NCI-H1694 treated with DMSO at 0.1 percent for 48 hours (cell line): ENCODE results near the gene SP6.

Experiments used
- DNase-seq: peaks from one replicate; lab custom pipeline; 2025; lab: John Stamatoyannopoulos, UW

The SP6 gene

DNA sequence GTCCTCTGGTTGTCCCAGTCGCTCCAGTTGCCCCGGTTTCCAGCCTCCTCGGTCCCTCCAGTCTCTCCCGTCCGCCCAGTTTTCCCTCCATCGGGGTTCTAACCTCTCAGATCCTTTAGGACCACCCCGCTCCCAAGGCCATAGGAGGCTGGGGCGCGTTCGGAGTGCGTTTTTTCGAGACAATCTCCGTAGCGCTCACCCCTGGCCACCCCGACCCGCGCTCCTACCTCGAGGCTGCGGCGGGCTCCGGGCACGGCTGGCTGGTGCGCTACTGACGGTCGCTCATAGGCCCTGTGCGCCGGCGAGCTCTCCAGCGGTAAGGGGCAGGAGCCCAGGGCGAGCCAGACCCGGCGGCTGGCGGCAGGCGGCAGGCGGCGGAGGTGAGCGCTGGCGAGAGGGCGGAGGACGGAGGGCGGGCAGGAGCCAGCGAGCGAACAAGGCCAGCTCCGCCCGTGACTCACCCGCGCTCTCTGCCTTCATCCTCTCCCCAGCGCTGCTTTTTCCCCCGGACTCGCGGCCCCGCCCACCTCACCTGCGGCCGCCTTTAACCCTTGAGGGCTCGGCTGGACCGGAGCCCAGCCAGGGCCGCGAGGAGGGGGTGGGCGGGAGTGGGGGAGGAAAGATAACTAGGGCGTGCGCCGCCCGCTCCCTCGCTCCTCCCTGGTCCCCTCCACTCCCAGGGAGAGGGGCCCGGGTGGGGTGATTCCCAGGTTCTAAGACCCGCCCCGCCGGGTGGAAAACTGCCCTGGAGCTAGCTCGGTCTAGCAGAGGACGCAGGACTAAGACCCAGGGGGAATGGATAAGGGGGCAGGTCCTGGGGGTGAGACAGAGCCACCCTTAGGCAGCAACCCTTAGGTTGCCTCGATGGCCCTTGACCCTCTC, at the start of gene SP6:
Gene SP6, minus strand, starts transcription at position 472 of the 882 bp plus-strand sequence. CDS start 2,734 bp downstream, outside the sequence.
- no peak for DNase-seq

DNA sequence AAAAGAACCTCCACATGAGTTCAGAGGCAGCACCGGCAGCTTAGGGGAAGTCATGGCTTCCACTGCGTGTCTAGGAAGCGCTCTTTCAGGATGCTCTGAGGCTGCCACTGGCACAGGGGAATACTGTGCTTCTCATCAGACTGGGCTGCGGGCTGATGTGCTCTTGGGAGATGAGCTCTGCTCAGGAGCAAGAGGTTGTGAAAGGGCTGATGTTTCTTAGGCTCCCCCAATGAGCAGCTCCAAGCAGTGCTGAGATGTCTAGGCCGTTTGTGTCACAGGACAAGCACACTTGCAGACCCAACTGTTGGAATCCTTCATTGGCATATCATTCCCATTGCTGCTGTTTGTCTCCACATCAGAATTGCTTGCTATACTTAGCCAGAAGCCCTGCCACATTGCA, 48.7 kb upstream of the SP6 start:
- no peak for DNase-seq

DNA sequence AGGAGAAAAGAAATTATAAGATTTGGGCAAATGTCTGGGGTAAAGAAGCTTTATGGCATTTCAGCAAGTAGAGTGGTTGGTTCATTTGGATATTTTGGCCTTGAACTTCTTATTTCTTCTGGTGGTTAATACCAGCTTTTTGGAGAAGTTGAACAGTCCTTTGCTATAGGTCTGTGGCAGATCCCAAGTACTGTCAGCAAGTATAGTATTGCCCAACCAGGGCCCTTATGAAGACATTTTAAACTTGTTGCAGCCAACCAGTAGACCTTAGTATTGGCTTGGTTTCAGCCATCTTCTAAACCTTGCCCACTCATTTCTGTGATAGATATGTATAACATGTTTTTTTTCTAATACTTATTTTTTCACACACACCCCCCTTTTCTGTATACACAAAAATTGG, 47.3 kb upstream of the SP6 start:
- DNase-seq = no peak

DNA sequence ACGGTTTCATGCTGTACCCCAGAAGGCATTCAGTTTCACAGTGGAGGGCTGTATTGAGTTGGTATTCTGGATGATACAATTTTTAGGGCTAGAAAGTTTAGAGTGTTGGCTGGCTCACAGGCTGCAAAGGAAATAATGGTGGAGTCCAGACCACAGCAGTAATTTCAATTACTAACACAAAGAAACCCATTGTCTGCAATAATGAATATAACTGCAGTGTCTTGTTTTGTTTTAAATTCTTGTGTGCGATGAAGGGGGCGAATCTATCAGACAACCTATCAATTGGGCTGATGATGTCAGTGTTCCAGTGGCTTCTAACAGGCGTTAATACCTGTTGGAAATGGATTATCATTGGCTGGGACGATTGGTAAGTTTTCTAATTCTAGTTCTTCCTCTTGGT, 46.6 kb upstream of the SP6 start:
- no peak for DNase-seq

DNA sequence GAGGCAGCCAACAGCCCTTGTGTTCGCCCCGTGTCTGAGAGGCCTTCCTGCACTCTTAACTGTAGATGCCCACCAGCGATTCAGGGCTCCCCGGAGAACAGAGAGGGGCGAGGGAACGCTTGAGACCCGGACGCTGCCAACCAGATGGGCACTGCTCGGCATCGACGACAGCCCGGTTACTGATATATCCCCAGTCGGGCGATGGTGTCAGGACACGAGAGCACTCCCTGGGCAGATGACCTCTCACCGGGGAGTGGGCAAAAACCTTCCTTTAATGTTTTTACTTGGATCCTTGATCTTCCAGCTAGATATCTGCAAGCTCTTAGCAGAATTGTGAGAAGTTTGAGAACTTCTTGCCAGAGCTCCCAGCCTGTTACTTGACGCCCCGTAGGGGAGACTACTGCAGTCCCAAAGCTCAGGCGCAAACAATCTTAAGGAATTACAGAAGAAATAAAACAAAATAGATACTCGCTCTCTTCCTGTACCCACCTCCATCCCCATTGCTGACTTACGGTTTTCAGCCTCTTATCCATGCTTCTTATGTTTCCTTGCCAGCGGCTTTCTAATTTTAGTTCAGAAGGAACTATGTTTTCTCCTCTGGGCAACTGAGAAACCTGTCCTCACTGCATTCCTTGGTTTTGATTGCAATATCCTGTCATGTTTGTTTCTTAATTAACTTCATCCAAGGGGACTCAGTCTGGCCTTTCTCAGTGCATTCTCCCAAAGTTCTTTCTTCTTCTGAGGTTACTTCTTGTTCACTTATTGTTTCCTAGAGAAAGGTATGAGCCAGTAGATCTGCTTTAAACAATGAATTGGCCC, 45.9 kb upstream of the SP6 start:
- peak; percentile 56 for DNase-seq

DNA sequence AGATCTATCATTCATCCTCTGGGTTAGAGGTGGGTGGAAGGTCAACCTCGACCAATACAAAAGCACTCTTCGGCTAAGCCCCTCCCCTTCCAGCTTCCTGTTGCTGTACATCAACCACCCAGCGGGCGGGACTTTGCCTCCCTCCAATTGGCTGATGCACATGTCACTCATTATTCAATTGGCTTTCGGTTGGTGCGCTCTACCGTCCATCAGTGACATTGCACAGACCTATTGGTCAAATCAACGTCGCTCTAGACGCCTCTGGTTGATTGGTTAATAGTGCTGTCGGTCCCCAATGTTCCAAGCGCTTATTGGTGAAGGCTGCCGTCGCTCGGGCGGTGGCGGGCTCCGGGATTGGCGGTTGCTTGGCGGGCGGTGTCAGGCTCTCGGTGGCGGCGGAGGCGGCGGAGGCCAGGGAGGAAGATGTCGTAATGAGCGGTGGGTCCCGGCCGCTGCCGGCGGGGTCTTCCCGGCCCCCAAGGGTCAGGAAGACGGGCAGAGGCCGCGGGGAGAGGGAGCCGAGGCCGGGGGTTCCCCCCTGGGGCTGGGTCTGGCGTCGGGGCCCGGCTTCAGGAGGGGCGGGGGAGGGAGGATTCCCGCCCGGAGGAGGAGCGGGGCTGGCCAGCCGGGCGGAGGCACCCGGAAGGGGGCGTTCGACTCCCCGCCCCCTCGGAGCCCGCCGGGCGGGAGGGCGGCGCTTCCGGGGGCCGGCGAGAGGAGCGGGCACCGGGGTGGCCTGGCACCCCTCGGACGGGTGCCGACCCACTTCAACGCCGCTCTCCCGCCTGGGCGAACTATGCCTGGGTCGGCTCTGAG, 45.1 kb upstream of the SP6 start, which contains the start of gene SP2:
Gene SP2, plus strand, starts transcription at position 381 of the 816 bp plus-strand sequence. Its CDS starts 51 bp downstream, at position 432.
- peak; percentile 100 for DNase-seq

DNA sequence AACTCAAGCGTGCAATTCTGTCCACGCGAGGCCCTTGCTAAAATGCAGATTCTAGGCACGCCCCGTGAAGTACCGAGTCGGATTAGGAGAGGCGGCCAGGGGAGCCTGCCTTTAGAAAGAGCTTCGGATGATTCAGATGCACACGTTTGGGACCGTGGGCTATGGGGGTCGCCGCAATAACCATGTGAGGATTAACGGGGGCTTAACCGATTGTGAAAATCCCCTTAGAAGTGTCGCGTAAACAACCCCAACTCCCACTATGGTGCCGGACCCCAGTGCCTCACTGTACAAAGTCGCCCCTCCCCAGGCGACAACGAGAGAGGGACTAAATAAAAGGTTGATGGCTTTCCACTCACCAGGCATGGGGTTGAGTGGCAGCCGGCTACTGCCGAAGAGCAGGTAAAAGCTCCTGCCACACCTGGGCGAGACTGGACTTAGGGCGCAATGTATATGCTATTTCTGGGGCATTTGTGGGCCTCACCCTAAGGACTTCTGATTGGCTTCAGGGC, 44.4 kb upstream of the SP6 start:
- no peak for DNase-seq

DNA sequence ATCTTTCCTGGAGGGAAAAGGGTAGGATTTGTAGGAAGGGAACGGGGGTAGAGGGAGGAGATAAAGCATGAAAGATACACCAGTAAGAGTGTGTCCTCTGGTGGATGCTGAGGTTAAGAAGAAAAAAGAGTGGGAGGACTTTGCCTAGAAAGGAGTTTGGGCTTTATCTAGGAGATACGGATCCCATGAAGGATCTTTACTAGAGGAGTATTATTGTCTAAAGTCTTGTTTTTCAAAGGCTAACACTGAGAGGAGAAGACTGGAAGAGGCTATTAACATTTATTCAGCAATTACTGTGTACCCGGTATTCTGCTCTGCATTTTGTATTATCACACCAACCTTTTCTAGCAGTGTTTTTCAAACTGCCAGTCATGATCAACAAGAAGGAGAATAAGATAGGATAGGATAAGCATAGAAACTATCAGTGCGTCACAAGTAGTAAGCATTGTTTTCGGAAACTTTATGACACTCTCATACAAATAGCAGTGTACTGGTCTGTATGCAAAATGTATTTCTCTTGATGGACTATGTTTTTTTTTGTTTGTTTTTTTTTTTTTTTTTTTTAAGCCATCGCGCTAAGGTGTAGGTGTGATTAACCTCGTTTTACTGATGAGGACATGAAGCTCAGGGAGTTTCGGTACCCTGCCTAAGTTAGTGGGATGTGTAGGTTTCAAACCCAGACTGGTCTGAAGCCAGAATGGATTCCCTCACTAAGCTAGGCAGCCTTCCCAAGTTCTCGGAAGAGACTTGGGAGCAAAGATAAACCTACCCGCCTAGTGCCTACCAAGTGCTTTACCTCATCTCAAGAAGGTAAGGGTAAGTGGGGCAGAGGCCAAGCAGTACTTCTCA, 43.8 kb upstream of the SP6 start:
- DNase-seq = no peak

DNA sequence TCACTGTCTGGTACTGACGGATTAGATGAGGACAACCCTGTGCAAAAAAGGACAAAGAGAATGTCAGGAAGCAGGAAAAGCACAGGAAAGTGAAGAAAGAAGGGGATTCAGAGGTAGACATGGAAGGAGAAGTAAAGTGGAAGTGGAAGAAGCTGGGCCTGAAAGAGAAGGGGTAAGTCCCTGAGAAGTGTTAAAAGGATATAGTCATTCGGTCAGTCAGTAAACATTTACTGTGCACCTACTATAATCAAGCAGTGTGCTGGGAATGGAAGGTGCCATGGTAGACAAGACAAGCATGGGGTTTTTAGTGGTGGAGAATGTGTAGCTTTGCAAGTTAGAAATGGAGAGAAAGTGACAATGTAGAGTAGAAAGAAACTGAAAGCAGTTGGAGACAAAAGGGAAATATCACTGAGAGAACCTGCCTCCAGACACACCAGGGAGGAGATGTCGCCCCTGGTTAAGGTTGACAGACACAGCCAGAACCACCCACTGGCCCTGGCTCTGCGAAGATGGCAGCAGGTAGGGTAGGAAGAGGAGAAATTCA, 40.7 kb upstream of the SP6 start:
- no peak for DNase-seq

DNA sequence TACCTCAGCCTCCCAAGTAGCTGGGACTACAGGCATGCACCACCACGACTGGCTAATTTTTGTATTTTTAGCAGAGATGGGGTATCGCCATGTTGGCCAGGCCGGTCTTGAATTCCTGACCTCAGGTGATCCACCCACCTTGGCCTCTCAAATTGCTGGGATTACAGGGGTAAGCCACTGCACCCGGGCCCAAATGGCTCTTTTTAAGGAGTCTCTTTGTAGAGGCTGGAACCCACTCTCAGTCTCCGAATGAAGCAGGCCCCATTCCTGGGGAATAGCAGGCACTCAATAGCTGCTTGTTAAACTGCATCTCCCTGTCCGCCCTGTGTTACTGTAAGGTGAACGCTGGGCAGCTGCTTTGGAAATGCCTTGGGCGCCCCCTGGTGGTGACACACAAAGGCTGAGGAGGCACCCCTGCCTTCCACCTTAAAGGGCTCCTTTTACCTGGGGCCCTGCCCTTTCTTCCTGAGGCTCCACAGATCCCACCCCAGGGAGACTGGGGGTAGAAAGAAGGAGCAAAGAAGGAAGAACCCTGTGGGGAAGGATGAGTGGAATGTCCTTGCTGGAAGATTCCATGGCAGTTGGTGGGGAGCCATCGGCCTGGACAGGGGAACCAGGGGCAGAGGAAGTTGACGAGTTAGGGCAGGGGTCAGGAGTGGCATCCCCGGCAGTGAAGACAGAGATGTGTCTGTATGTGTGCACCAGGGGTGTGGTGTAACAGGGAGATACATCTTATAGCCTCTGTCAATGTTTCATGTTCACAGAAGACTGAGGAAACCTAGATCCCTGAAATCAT, 39.0 kb upstream of the SP6 start:
- peak; percentile 75 for DNase-seq

DNA sequence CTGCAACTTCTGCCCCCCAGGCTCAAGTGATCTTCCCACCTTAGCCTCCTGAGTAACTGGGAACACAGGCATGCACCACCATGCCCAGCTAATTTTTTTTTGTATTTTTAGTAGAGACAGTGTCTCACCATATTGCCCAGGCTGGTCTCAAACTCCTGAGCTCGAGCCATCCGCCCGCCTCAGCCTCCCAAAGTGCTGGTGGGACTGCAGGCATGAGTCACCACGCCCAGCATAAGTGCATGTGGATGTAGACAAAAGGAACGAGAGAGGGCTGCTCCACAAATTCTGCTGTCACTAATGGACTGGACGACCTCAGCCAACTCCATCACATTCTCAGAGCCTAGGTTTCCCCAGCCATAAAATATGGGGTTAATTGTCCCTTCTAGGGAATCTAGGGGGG, 37.3 kb upstream of the SP6 start:
- DNase-seq = no peak

DNA sequence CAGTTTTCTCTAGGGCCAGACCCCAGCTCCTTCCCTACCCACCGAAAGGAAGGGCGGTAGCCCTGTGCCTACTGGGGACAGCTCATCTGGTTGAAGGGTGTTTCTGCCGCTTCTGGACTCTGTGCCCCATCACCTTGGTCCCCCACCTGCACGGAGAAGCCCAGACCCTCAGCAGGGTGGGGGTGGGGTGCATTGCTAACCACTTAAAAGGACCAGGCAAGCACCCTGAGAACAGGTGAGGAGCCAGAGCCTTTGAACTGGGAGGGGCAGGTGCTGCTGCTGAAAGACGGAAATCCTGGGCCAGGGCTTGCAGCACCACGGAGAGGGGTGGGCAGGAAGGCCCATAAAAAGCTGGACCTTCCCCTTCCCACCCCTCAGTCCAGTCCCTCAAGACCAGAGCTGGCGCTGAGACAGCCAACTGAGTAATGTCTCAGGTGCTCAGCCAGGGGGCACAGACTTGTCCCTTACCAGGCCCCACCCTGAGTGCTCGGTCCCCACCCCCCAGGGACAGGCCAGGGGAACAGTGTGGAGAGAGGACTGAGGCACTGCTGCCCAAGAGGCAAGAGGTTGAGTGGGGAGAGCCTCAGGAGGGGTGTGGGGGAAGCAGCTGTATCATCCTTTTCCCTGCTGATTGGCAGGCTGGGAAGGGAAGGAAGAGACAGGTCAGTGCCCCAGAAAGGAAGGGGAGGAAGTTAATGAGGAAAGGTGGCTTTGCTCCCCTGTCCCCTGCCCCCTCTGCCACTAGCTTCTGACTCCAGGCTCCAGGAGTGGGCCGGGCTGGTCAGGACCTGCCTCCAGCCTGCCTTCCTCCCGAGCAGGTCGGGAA, 34.2 kb upstream of the SP6 start:
- DNase-seq = no peak

DNA sequence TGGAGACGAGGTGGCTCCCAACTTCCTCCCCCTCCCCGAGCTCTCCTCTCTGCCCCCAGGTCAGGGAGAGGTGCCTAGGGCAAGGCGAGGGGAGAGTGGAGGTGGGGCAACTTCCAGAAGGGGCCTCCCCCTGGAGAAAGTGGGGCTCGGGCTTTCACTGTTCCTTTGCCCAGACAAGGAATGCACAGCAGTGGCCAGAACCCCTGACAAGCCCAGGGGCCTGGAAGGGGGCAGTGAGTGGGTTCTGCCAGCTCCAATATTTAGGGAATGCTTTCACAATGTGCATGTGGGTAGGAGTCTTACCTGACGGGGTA, 33.4 kb upstream of the SP6 start:
- DNase-seq = no peak

DNA sequence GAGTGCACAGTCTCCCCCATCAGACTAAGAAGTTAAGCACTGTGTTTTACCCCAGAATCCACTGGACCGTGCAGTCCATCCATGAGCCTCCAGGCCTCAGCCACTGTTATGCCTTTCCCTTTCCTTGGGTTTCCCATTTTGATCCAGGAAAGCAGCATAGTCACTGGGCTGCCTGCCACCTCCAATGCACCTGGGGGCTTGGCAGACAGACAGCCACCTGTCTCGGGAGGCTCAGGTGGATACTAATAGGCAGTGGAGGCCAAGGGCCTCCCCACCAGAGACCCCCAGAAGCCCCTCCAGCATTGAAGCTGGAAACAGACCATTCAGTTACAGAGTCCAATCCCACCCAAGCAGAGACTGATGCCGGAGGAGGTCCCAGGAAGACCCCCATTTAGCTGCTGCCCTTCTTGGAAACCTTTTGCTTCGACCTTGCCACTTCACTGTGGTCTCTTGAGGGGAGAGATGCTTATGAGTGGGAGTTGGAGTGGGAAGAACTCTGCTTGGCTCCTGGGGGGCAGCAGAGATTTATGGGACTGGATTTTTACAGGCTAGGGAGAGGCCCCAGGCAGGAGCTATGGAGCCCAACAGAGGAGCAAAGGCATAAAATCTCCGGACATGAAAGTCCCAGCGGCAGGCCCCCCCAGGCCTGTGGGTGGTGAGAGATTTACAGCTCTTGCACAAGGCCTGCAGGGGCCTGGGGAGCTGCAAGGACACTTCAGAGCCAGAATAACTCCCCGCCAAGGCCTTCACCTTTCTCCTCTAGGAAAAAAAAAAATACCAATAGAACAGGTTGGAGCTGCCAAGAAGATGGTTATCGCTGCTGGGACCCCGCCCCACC, 32.8 kb upstream of the SP6 start:
- no peak for DNase-seq

DNA sequence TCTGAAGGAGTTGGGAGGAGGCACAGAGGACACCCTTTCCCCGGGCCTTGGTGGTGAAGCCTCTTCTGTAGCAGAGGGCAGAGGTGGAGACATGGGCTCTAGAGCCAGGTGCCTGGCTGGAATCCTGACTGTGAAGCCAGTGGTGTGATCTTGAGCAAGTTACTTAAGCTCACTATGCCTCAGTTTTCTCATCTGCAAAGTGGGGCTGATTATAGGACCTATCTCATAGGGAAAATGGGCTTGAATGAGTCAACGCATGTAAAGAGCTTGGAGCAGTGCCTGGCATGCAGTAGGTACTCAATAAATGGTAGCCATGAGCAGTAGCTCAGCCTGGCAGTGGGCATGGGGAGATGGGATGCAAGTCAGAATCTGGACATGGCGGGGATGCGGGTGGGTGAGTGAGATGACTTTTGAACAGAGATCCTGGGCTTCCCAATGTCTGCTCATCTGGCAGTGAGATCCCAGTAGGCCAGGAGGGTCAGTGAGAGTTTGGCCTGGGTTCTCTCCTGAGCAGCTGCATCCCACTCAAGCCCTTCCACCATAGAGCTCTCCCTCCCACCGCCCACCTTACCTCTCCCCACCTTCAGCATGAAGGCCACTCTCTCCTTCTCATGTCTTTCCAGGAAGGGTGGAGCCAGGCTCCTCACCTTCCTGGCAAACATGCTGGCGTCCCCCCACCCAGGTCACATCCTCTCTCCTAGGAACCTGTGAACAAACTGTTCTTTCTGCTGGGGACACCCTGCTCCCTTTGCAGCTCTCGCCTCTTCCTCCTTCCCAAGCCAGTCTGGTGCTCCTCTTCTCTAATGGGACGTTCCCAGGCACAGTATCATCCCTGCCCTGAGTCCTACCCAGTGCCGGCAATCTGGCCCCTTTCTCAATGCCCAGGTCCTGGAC, 32.0 kb upstream of the SP6 start:
- DNase-seq = no peak

DNA sequence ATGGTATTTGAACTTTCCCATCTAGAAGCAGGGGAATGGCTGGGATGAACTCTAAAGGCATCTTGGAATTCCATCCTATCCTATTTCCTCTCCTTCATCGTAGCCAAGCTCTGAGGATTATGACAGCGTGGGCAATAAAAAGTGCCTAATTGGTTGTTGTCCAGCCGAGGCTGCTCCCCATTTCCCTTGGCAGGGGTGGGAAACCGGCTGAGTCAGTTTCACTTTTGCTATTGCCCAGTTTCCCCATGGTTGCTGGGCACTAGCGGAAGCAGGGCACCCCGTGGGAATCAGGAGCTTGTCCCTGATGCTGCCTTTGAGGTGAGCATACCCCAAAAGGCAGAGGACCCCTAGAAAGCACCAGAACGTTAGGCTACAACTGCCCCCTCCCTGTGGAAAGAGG, 31.3 kb upstream of the SP6 start:
- DNase-seq = no peak

DNA sequence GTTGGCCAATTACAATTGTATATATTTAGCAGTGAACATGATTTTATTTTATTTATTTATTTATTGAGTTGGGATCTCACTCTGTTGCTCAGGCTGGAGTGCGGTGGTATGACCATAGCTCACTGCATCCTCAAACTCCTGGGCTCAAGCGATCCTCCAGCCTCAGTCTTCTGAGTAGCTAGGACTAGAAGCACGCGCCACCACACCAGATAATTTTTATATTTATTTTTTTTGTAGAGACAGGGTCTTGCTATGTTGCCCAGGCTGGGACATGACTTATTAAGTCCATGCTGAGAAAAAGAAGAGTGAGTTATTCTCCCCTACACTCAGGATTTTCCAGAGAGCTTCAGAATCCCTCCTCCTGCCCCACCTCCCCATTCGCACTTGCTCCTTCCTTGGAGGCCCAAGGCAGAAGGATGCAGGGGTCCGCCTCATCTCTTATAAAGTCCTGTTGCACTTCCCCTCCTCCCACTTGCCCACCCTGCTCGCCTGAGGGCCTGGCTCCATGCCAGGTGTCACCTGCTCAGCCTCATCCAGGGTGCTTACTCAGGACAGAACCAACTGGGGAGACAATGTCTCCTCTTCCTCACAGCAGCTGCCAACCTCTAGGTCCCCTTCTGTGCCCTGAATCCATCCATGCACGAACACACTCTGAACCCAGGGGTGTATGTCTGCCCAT, 29.0 kb upstream of the SP6 start:
- no peak for DNase-seq
